ENCODE results near the gene PPFIA1. TPM values are rescaled to one million over a fixed set of nuclear protein-coding genes. Genes with fewer than 3 reads are reported as not detected.

The PPFIA1 gene
- total RNA-seq, 2 experiments from 2014 or later: 34.3 to 42.0 TPM

DNA sequence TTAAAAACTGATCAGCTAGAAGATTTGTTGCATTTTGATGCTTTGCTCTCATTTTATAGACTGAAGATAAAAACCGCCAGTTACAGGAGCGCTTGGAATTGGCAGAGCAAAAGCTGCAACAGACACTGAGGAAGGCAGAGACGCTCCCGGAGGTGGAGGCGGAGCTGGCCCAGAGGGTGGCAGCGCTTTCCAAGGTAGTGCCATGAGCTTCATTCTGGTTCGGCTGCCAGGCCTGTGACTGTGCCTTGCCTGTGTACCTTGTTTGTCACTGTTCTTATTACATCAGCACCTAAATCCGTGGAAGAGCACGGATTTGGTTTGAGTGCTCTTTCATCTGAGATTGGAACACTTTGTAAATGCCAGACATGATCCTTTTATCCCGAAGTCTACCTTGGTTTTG, 61.4 kb downstream of the PPFIA1 start:
- Histone ChIP-seq H3K4me1 (ENCODE audit: insufficient read depth, low read length) (no peaks in the 10 kb centered on the region), H3K4me3 (ENCODE audit: low read length) (no peak overlapping the region), H3K27me3 (ENCODE audit: control insufficient read depth in 1 of 2, insufficient read depth in 2 of 2, low read length in 2 of 2) (no peaks in the 10 kb centered on the region), H3K9me3 (ENCODE audit: control insufficient read depth in 1 of 2, insufficient read depth in 1 of 2, low read length in 2 of 2) (no peaks in the 10 kb centered on the region), H3K36me3 (ENCODE audit: insufficient read depth, low read length) (peaks cover 89% of the 10 kb centered on the region), H3K27ac (ENCODE audit: low read depth in 1 of 2, low read length in 2 of 2) (no peak overlapping the region)
- Mint-ChIP-seq H3K27me3 (no peaks in the 10 kb centered on the region), H3K4me1 (ENCODE audit: low read depth) (no peaks in the 10 kb centered on the region), H3K9me3 (no peaks in the 10 kb centered on the region), H3K27ac (no peak overlapping the region), H3K36me3 (ENCODE audit: low read depth) (peaks cover 88% of the 10 kb centered on the region), H3K4me3 (no peak overlapping the region)
- ChIA-PET CTCF (no interaction called here), POLR2A (no interaction called here)
- ATAC-seq (ENCODE audit: poor library complexity) (no peak), DNase-seq (no peak)
- TF ChIP-seq, protein P1, sequence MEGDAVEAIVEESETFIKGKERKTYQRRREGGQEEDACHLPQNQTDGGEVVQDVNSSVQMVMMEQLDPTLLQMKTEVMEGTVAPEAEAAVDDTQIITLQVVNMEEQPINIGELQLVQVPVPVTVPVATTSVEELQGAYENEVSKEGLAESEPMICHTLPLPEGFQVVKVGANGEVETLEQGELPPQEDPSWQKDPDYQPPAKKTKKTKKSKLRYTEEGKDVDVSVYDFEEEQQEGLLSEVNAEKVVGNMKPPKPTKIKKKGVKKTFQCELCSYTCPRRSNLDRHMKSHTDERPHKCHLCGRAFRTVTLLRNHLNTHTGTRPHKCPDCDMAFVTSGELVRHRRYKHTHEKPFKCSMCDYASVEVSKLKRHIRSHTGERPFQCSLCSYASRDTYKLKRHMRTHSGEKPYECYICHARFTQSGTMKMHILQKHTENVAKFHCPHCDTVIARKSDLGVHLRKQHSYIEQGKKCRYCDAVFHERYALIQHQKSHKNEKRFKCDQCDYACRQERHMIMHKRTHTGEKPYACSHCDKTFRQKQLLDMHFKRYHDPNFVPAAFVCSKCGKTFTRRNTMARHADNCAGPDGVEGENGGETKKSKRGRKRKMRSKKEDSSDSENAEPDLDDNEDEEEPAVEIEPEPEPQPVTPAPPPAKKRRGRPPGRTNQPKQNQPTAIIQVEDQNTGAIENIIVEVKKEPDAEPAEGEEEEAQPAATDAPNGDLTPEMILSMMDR (IDR thresholded peaks at IDR 0.05): no peak
- intact Hi-C loops (cut with DNase I, micrococcal nuclease): no loop called here

DNA sequence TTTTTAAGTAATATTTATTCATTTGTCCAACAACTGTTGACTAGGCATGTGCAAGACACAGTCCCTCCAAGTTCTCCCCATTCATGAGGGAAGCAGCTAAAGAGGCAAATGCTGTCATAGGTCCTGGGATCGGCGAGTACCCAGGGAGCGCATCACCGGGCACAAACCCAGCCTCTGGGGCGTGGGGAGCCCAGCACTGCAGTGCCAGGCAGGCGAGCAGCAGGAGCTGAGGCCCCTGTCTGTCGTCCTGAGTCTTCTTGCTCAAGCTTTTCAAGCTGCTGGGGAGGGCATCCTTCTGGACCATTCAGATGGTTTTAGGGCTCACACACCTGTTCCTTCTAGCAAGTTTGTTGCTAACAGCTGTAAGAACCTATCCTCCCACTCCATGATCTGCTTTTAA, 62.1 kb downstream of the PPFIA1 start:
- no peak overlapping the region for H3K27ac ChIP-seq (ENCODE audit: low read depth in 1 of 2, low read length in 2 of 2)
- Mint-ChIP-seq H3K9me3 (no peaks in the 10 kb centered on the region), H3K27me3 (no peaks in the 10 kb centered on the region), H3K27ac (no peak overlapping the region), H3K36me3 (ENCODE audit: low read depth) (peaks cover 88% of the 10 kb centered on the region), H3K4me1 (ENCODE audit: low read depth) (no peaks in the 10 kb centered on the region), H3K4me3 (no peak overlapping the region)
- no peaks in the 10 kb centered on the region for H3K4me1 ChIP-seq (ENCODE audit: insufficient read depth, low read length)
- H3K4me3 ChIP-seq (ENCODE audit: low read length): no peak overlapping the region
- ATAC-seq (ENCODE audit: poor library complexity) (no peak), DNase-seq (no peak)
- ChIA-PET CTCF (no interaction called here), POLR2A (no interaction called here)
- intact Hi-C loops (cut with DNase I, micrococcal nuclease): no loop called here
- TF ChIP-seq, protein P1 (IDR thresholded peaks at IDR 0.05): no peak
- peaks cover 92% of the 10 kb centered on the region for H3K36me3 ChIP-seq (ENCODE audit: insufficient read depth, low read length)
- H3K27me3 ChIP-seq (ENCODE audit: control insufficient read depth in 1 of 2, insufficient read depth in 2 of 2, low read length in 2 of 2): no peaks in the 10 kb centered on the region
- H3K9me3 ChIP-seq (ENCODE audit: control insufficient read depth in 1 of 2, insufficient read depth in 1 of 2, low read length in 2 of 2): no peaks in the 10 kb centered on the region

DNA sequence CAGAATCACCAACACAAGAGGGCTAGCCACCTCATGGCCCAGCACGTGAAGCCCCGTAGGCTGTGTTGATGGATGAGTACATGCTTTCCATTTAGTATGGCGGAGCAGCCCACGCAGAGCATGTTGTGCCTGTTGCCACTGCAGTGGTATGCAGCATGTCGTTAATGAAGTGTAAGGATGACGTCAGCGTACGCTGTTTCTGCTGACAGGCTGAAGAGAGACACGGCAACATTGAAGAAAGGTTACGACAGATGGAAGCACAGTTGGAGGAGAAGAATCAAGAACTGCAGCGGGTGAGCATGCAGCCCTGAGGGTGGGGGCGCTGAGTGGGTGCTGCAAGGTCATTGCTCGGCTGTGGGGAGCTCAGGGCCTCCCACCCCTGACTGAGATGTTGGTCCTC, 62.8 kb downstream of the PPFIA1 start:
- ATAC-seq (ENCODE audit: poor library complexity): no peak
- intact Hi-C loops (cut with DNase I, micrococcal nuclease): no loop called here
- CTCF ChIA-PET: no interaction called here
- Mint-ChIP-seq H3K4me3 (no peak overlapping the region), H3K36me3 (ENCODE audit: low read depth) (peaks cover 88% of the 10 kb centered on the region), H3K9me3 (no peaks in the 10 kb centered on the region), H3K4me1 (ENCODE audit: low read depth) (no peaks in the 10 kb centered on the region), H3K27ac (no peak overlapping the region), H3K27me3 (no peaks in the 10 kb centered on the region)
- H3K4me3 ChIP-seq (ENCODE audit: low read length): no peak overlapping the region
- no peaks in the 10 kb centered on the region for H3K27me3 ChIP-seq (ENCODE audit: control insufficient read depth in 1 of 2, insufficient read depth in 2 of 2, low read length in 2 of 2)
- DNase-seq: no peak
- POLR2A ChIA-PET: no interaction called here
- H3K4me1 ChIP-seq (ENCODE audit: insufficient read depth, low read length): no peaks in the 10 kb centered on the region
- H3K36me3 ChIP-seq (ENCODE audit: insufficient read depth, low read length): peaks cover 93% of the 10 kb centered on the region
- no peaks in the 10 kb centered on the region for H3K9me3 ChIP-seq (ENCODE audit: control insufficient read depth in 1 of 2, insufficient read depth in 1 of 2, low read length in 2 of 2)
- H3K27ac ChIP-seq (ENCODE audit: low read depth in 1 of 2, low read length in 2 of 2): no peak overlapping the region
- TF ChIP-seq, protein P1 (IDR thresholded peaks at IDR 0.05): no peak
